Measurements from ENCODE around the gene PIP5K1C.
"Not testable (repeated sequence)": the region's sequence is repeated elsewhere in the genome, so short reads cannot be mapped to it uniquely, and the experiment has no call there.

Gene PIP5K1C

GRCh38 chr19:3659746-3660112 is 40.5 kb downstream of the PIP5K1C start:
- no peak for DNase-seq

DNA sequence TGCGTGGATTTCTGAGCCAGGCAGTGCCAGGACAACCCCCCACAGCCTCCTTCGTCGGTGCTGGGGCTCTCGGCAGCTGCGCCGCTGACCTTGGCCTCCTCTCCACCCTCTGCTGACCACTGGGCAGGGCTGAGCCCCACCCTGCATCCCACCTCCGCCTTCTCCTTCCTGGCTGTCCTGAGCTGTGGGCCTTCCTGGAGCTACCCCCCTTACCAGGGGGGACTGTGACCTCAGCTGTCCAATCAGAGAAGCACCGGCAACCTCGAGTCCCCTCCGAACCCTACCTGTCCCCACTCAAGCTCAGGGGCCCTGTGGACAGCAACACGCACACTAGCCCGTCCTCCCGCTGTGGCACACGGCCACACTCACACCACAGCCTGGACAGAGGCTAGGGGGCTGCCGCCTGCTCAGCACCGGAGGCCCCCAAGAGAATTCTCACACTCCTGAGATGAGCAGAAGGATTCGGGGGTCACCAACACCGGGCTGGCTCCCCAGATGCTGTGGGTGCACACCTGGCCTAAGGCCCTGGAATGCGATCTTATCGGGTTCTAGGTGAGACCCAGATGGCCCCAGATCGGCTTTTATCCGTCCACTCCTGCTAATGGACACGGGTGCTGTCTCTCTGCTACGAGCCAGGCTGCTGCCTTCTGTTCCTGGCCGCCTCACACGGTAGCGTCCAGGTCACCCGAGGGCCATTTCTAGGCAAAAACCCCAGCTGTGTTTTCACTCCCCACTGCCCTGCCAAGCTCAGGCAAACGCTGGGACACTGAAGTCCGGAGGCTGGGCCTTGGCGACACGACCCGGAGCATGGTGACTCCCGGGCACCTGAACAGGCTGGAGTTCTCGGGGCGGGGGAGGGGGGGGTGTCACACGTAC is 41.2 kb downstream of the PIP5K1C start:
- DNase-seq = no peak

- DNase-seq = no peak
Measured at GRCh38 chr19:3658004-3658869, 42.0 kb downstream of the PIP5K1C start.

- no peak for DNase-seq
Measured at GRCh38 chr19:3657395-3657769, 42.9 kb downstream of the PIP5K1C start.

DNA sequence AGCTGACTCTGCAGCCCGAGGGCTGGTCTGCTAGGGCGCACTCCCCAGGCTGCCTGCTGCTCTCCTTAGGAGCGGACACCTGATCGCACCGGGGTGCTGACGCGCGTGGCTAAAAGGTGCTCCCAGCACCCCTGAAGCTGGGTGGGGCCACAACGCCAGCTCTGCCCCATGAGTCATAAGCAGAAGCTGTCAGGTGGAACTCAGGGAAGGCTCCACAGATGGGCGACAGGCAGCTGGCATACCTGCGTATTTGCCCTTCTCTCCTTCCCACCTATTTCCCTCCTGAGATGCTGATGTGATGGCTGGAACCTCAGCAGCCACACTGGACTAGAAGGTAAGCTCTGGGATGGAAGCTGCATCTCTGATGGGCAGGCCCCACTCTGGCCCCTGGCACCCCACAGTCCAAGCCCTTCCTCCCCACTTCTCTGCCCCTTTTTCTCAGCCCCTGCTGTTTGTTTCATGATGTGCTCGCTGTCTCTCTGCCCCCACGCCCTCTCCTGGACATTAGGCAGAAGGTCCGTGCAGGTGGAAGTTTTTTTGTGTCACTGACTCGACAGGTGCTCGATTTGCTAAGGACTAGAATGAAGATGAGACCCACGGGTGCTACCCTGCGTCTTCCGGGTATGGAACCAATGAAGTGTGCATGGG is 43.4 kb downstream of the PIP5K1C start:
- DNase-seq = no peak

- no peak for DNase-seq
Measured at GRCh38 chr19:3656073-3656746, 44.1 kb downstream of the PIP5K1C start.

DNA sequence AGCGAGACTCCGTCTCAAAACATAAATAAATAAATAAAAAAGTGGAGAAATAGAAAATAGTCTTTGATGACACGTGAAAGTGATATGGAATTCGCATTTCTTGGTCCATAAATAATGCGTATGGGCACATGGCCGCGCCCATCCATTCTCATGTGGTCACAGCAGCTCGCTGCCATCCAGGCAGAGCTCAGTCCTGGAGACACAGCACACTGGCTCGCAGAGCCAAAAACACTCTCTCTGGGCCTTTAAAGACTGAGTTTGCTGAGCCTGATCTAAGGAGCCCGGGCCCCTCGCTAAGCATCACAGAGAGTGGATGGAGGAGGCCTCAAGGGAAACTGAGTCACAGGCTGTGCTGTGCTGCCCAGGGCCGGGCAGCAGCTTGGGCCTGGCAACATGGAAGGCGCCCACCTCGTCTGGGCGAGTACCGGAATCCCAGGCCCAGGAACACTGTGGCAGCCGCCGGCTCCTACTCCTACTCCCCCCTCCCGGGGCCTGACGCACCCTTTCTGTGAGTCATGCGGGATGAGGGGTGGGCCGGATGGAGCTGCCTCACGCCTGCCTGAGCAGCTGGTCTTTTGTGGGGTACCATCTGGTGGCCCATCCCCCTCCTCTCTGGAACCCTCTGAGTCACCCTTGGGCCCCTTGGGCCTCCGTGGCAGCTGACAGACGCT is 44.7 kb downstream of the PIP5K1C start:
- no peak for DNase-seq

DNA sequence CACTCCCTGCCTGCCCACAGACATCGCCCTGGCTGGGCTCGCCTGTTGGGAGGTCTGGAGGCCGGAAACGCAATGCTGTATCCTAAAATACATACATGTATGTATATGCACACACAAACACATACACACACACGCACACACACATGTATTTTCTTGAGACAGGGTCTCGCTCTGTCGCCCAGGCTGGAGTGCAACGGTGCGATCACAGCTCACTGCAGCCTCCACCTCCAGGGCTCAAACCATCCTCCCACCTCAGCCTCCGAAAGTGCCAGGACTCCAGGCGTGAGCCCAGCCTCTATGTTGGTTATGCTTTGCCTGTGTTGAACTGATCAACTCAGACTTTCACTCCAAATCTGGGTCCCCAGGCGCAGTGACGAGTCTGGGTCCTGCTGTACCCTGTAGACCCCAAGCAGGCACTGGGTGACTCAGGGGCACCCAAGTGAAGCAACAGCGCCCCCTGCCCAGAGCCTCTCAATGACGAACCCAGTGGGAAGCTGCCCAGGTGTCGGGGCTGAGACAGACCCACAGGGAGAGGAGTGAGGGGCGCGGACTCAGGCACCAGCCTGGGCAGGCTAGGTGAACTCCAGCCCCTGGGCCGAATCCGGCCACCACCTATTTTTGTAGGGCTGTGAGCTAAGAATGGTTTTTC is 46.3 kb downstream of the PIP5K1C start:
- DNase-seq = no peak

GRCh38 chr19:3653081-3653795 is 47.0 kb downstream of the PIP5K1C start:
- DNase-seq = no peak

DNA sequence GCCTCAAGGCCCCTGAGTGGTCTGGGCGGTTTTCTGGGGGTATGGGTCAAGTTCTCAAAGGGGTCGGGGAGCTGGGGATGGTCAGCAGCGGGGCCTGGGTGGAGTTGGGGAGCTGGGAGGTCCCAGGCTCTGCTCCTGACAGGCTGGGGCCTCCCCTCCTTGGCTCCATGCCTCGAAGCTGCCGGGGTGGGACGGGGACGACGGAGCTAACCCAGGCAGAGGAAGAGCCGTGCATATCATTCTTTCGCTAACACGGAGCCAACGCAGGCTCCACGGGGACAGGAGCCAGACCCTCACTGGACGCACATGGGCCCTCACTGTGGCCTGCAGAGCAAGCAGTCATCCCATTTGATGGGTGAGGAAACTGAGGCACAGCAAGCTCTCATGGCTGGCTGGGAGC is 47.8 kb downstream of the PIP5K1C start:
- DNase-seq = no peak

GRCh38 chr19:3651684-3652083 is 48.6 kb downstream of the PIP5K1C start:
- no peak for DNase-seq

DNA sequence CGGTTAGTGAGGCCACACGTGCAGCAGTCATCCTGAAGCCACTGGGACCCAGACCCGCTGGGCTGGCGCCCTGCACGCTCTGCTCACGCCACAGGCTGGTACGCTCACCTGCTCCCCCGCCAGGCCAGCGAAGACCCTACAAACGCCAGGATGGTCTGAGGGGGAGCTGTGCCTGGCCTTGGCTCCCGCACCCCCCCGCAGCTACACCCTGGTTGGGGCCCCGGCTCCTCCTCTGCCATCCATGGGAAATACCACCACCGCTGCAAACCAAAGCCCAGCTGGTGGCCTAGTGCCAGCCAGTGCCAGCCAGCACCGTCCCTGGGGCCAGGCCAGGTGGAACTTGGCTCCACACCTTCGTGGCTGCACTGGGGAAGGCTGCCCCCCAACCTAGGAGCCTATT is 50.4 kb downstream of the PIP5K1C start:
- peak; percentile 55 for DNase-seq

DNA sequence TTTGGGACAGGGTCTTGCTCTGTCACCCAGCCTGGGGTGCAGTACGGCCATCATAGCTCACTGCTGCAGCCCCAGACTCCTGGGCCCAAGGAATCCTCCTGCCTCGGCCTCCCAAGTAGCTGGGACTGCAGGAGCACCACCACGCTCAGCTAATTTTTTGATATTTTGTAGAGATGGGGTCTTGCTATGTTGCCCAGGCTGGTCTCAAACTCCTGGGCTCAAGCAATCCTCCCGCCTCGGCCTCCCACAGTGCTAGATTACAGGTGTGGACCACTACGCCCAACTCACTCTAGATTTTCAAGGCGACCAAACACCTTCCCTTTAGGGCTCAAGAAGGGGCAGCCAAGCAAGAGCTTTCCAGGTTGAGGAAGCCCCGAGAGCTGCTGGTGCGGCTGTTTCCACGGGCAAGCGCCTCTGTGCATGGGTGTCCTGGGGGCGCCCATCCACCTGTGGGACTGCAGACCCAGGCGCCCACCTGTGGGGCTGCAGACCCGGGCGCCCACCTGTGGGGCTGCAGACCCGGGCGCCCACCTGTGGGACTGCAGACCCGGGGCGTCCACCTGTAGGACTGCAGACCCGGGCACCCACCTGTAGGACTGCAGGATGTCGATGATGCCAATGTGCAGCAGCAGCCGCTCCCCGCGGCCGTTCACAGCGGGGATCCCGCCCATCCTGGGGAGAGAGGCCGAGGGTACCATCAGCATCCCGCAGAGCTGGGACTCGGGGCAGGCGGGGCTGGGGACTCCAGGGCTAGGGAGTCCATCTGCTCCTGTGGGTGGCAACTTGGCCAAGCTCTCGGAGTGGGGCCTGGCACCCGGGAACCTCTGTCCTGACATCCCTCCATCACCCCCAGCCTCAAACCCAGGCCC is 52.0 kb downstream of the PIP5K1C start:
- DNase-seq = no peak

- DNase-seq = not testable (repeated sequence)
Measured at GRCh38 chr19:3647102-3647501, 53.2 kb downstream of the PIP5K1C start.

- no peak for DNase-seq
Measured at GRCh38 chr19:3646336-3647092, 53.8 kb downstream of the PIP5K1C start.

GRCh38 chr19:3645726-3646125 is 54.5 kb downstream of the PIP5K1C start:
- no peak for DNase-seq

DNA sequence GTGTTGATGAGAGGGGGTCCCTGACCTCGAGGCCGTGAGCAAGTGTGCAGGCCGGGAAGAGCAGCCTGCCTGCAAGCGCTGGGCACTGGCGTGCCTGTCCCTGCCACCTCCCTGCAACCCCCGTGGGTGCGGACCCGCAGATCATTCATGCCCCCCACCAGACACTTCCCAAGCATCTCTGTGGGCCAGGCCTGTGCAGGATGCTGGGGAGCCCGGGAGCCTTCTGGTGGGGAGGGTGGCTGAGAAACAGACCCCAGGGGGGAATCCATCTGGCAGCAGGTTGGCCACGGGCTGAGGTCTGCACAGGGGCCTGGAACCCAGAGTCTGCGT is 55.2 kb downstream of the PIP5K1C start:
- no peak for DNase-seq

DNA sequence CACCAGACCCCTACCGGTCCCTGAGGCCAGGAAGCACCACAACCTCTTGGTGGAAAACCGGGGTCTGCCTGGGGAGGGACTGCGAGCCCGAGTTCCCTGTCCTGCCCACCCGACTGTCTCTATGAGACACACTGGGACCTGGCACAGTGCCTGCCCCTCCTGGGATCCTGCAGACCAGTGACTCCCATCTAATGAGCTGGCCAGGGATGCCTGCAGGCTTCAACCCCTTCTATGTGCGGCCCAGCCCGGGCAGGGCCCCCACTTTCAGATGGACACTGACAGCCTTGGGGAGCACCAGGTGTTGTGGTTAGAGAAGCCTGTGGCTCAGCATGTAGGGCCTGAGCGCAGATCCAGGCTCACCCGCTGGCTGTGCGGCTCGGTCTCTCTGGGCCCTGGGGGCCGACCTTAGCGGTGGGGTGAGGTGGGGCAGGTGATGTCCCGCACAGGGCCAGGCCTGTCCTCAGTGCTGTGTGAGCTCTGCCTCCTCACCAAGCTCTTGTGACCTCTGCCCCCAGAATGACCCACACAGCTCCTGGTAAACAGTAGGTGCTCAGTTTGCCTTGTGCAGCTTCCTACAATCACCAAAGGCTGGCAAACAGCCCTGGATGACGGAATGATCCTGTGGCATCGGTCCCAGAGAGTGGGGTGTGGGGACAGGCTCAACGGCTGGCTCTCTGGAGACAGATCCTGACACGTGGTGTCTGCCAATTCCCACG is 55.8 kb downstream of the PIP5K1C start:
- DNase-seq = no peak

Measured in COR-L47 (cell line).